Right cardiac atrium (tissue), 5 donors: ENCODE data around the gene SMYD5. TPM values are rescaled to one million over a fixed set of nuclear protein-coding genes. Genes with fewer than 3 reads are reported as not detected.
"Not testable (repeated sequence)": the region's sequence is repeated elsewhere in the genome, so short reads cannot be mapped to it uniquely, and the experiment has no call there.

Experiments used
- ATAC-seq, 2 donors: fragments of 200-7000 bp; cut with Tn5 transposase; one replicate each; pipeline versions ENCODE4 v1.8.0 to v1.9.1; 2020; ENCODE audit warnings: moderate library complexity in 2 of 2, mild to moderate bottlenecking in 1 of 2
- DNase-seq, 3 donors: peaks; one replicate each; pipeline ENCODE4 v3.0.0-alpha.2; 2020
- H3K27ac ChIP-seq: one replicate; pipeline ENCODE4 v1.5.1; 2013; ENCODE audit warnings: mild to moderate bottlenecking, low read length, control low read depth, moderate library complexity
- H3K27me3 ChIP-seq: one replicate; pipeline ENCODE4 v1.6.1; 2013; ENCODE audit not compliant: control insufficient read depth, insufficient read depth
- H3K4me1 ChIP-seq: one replicate; pipeline ENCODE4 v1.6.1; 2013; ENCODE audit warnings: low read length; ENCODE audit not compliant: control insufficient read depth, insufficient read depth
- H3K4me3 ChIP-seq: one replicate; pipeline ENCODE4 v1.5.1; 2013; ENCODE audit warnings: low read length, control low read depth
- H3K9me3 ChIP-seq: one replicate; pipeline ENCODE4 v1.6.1; 2013; ENCODE audit warnings: low read length; ENCODE audit not compliant: control insufficient read depth
- WGBS: extraction: QIAGEN DNeasy Blood & Tissue Kit; methylation state at CpG from one replicate; pipeline ENCODE4 v1.1.7; 2013; 5-methylcytosine and 5-hydroxymethylcytosine counted together
- intact Hi-C, 4 donors: fragments of 100-400 bp; cut with DNase I; formaldehyde crosslinking; loops; one replicate each; pipeline versions ENCODE4 v1.11.0 to v1.14.0; 2022 to 2023
- long read RNA-seq, 4 donors: library from polyadenylated mRNA; unstranded; transcript quantifications; one replicate each; pipeline ENCODE4 v2.0.0, GENCODE V29; 2020 to 2021
- polyA plus RNA-seq: library from polyadenylated mRNA; stranded (reverse); fragments of 200-250 nt; gene quantifications from one replicate; pipeline ENCODE4 v1.2.3, GENCODE V29; 2013
- total RNA-seq, 4 donors: library from RNA; stranded (reverse); fragmentation: NEBNext Ultra II Directional; extraction: Animal tissue kit (Norgen Biotek cat#: 25700); gene quantifications; one replicate each; pipeline ENCODE4 v1.2.1, GENCODE V29; 2021
- donor health status: healthy with polysubstance abuse.
- donor health status: DM: no; HTN: yes; CAD: no.
- donor health status: DM: no; HTN: no; CAD: no.
- donor health status: DM: no; HTN: yes; CAD: no; lungs with severe emphysema.
- donor health status: DM: yes; HTN: yes; CAD: no.

The SMYD5 gene
- total RNA-seq (10 to 100 TPM; 13.3 to 15.3 (median 14.1) TPM), polyA plus RNA-seq (12.9 TPM)
- long read RNA-seq, donor 1, transcript SMYD5-202 (13 exons, 2,593 nt): major isoform, 19 of 22 reads
- long read RNA-seq, donor 1, partial matches to known transcripts: 0 of 22 reads
- long read RNA-seq, donor 1, other reads (novel, unspliced or antisense): 3 of 22 reads
- long read RNA-seq, donor 2, transcript SMYD5-202 (13 exons, 2,593 nt): major isoform, 6 of 6 reads
- long read RNA-seq, donor 2, partial matches to known transcripts: 0 of 6 reads
- long read RNA-seq, donor 2, other reads (novel, unspliced or antisense): 0 of 6 reads
- long read RNA-seq, donor 3, transcript SMYD5-202 (13 exons, 2,593 nt): major isoform, 45 of 62 reads
- long read RNA-seq, donor 3, partial matches to known transcripts: 4 of 62 reads
- long read RNA-seq, donor 3, other reads (novel, unspliced or antisense): 13 of 62 reads
- long read RNA-seq, donor 4, transcript SMYD5-202 (13 exons, 2,593 nt): major isoform, 9 of 13 reads
- long read RNA-seq, donor 4, partial matches to known transcripts: 2 of 13 reads
- long read RNA-seq, donor 4, other reads (novel, unspliced or antisense): 2 of 13 reads

DNA sequence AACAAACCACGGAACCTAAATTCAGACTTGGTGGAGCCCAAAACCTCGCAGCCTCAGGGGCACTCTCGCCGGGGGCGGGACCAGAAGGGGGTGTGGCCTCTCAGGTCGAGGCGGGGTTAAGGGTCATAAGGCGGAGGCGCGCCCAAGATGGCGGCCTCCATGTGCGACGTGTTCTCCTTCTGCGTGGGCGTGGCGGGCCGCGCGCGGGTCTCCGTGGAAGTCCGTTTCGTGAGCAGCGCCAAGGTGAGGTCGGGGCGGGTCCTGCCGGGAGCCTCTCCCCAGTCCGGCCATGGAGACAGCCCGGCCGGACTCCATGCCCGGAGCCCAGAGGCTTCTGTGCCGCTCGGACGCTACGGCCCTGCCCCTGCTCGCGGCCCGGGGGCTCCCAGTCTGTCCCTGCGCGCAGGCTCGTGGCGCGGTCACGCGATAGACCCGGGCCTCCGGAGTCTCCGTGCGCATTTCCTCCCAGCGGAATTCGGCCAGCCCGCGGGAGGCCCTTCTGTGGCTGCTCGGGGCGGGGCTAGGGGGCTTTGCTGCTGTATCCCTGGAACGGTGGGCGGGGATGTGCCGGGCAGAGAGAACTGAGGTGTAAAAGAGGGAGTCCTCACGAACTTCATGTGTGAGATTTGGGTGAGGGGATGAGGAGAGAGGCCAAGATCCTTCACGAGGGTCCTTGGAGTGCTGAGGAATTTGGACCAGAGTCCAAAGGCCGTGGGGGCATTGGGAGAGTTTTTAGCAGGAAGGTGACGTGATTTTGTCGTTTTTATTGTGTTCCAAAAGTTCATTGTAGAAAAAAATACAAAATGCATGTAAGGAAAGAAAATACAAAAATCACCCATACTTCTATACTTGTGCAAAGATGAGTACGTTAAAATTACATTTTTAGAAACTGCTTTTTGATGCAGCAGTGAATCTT lies at the start of gene SMYD5:
SMYD5 (plus strand) TSS at position 126 of the 916 bp plus-strand sequence; CDS start at position 148, 22 bp downstream.
- Histone ChIP-seq H3K4me3 (peak within 1 kb of the TSS; percentile 83), H3K27me3 (no peaks in the 10 kb centered on the region), H3K27ac (peak within 1 kb of the TSS; percentile 50), H3K9me3 (no peaks in the 10 kb centered on the region), H3K4me1 (no peaks in the 10 kb centered on the region)
- intact Hi-C loops: no loop called here
- under 1% methylated on average over 64 of the region's 64 CpGs for WGBS
- ATAC-seq (peak; percentile 95 to 96), DNase-seq (peak; percentile 90 to 95 (median 95))

DNA sequence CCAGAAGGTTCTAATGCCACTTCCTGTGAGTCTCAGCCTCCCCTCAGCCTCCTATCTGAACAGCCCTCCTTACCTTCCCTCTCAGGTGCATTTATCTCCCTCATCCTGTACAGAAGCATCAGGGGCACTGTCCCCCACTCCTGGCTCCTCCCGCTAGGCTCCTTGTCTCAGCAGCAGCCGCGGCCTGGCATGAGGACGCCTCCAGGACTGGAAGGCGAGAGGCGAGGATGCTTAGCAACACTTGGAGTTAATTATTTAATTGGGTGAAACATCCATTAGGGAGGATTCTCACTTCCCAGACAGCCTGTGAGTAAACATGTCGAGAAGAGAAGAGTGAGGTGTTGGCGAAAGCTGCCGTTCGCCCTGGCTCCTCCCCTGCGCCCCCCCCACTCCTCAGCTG lies 48.1 kb upstream of the SMYD5 start:
- H3K27ac ChIP-seq, DNase-seq, H3K4me3 ChIP-seq, H3K9me3 ChIP-seq, intact Hi-C loops, H3K4me1 ChIP-seq, ATAC-seq, H3K27me3 ChIP-seq: not testable (repeated sequence)
- 55% methylated on average over 11 of the region's 11 CpGs for WGBS

DNA sequence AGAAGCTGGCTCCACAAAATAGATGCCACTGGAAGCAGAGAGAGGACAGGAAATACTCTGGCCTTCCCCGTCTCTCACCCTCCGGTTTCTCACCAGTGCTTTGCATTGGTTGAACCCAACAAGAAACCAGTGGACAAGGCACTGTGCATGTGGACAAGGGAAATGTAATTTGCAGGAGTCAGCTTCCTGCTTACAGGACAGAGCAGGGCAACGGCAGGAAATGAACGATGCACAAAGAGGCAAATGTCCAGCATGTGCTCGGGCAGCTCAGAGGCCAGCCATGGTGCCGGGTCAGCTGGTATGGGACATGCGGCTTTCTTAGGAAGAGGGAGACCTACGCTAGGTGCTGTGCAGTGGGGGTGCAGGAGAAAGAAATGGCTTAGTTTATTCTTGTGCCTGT lies 47.2 kb upstream of the SMYD5 start:
- H3K27me3 ChIP-seq, H3K9me3 ChIP-seq, H3K4me3 ChIP-seq, ATAC-seq, H3K27ac ChIP-seq, H3K4me1 ChIP-seq, intact Hi-C loops, DNase-seq: not testable (repeated sequence)
- WGBS: 73% methylated on average over 4 of the region's 8 CpGs

DNA sequence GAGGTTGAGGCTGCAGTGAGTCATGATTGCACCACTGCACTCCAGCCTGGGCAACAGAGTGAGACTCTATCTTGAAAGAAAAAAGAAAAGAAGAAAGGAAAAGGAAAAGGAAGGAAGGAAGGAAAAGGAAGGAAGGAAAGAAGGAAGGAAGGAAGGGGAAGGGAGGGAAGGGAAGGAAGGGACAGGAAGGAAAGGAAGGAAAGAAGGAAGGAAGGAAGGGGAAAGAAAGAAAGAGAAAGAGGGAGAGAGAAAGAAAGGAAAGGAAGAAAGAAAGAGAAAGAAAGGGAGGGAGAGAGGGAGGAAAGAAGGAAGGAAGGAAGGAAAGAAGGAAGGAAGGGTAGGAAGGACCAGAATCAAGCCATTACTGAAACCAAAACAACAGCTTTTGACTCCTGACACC lies 45.7 kb upstream of the SMYD5 start:
- H3K27ac ChIP-seq, H3K9me3 ChIP-seq, DNase-seq, intact Hi-C loops, ATAC-seq, H3K4me3 ChIP-seq, H3K27me3 ChIP-seq, H3K4me1 ChIP-seq: not testable (repeated sequence)

DNA sequence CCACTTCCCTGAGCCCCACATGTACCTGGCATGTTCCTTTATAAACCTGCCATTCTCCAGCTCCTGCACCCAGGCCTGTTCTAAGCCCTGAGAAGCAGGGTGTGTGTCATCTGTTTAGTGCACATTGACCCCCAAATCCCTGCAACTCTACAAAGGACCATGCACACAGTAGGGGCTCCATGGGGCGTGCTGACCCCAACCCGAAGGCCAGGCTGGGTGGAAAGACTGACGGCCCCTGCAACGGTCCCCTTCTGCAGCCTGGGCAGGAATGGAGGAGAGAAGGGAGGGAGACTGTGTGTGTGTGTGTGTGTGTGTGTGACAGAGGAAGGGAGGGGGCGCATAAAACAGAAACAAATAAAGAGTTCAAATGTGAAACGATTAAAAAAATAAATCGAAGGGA lies 43.7 kb upstream of the SMYD5 start:
- intact Hi-C loops, H3K27me3 ChIP-seq: not testable (repeated sequence)
- WGBS: 63% methylated on average over 5 of the region's 7 CpGs

DNA sequence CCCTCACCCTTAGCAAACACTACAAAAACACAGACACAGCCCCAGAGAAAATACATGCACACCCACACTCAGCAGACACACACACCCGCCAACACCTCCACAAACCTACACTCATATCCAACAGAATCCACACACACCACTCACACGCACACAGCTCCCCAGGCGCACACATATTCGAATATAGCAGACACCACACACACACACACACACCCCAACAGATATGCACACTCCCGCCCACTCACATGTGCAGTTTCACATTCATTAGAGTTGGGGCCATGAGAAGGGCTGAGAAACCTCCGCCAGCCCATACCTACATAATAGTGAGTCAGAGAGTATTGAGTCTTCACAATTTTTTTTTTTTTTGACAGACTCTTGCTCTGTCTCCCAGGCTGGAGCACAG lies 41.1 kb upstream of the SMYD5 start:
- WGBS: 86% methylated on average over 6 of the region's 6 CpGs
- Histone ChIP-seq H3K27ac (no peak overlapping the region), H3K9me3 (no peaks in the 10 kb centered on the region), H3K27me3 (no peaks in the 10 kb centered on the region), H3K4me3 (no peak overlapping the region), H3K4me1 (peaks cover 2% of the 10 kb centered on the region)
- no peak for ATAC-seq
- no peak for DNase-seq
- intact Hi-C loops: no loop called here

More for the DNA sequence above, 43.7 kb upstream of the SMYD5 start:
- H3K4me1 ChIP-seq, H3K9me3 ChIP-seq, DNase-seq, ATAC-seq, H3K4me3 ChIP-seq, H3K27ac ChIP-seq: not testable (repeated sequence)

DNA sequence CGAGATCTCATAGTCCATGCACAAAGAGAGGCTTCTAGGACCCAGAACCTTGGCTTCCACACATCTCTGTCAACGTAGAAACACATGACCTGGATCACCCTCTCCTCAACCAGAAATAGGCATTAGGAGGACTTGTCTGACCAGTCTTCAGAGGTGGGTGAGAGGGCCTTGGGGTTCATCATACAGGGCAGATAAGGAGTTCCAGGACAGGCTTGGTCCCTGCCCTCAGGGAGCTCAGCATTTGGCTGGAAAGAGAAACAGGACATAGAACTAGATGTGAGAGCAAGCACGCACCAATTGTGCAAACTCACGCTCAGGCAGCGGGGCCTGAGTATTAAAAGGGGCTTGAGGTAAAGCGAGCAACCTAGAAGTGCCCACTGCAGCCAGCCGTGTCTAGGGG lies 40.3 kb upstream of the SMYD5 start:
- WGBS: 94% methylated on average over 7 of the region's 7 CpGs
- ATAC-seq: no peak
- H3K4me1 ChIP-seq: peaks cover 2% of the 10 kb centered on the region
- no peaks in the 10 kb centered on the region for H3K27me3 ChIP-seq
- H3K9me3 ChIP-seq: no peaks in the 10 kb centered on the region
- no peak for DNase-seq
- no peak overlapping the region for H3K27ac ChIP-seq
- H3K4me3 ChIP-seq: no peak overlapping the region
- intact Hi-C loops: no loop called here

DNA sequence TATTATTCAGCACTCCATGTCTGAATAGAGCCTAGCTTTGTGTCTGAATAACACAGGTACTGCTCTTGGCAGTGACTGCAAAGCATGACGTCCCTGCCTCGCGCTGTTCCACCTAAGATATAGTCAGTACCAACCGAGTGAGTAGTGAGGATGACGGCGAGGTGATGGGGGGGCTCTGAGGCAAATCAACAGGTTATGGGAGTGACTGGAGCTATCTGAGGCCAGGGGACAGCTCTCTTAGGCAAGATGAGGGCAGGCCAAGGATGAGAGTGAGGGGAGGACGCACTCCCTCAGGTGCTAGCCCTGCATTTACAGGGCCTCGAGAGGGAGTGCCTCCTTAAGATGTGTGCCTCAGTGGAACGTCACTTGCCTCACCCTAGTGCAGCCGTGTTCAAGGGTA lies 39.8 kb upstream of the SMYD5 start:
- no peak overlapping the region for H3K4me3 ChIP-seq
- 95% methylated on average over 10 of the region's 10 CpGs for WGBS
- ATAC-seq (no peak), DNase-seq (no peak)
- no peak overlapping the region for H3K27ac ChIP-seq
- H3K27me3 ChIP-seq: no peaks in the 10 kb centered on the region
- peaks cover 2% of the 10 kb centered on the region for H3K4me1 ChIP-seq
- intact Hi-C loops: no loop called here
- no peaks in the 10 kb centered on the region for H3K9me3 ChIP-seq

DNA sequence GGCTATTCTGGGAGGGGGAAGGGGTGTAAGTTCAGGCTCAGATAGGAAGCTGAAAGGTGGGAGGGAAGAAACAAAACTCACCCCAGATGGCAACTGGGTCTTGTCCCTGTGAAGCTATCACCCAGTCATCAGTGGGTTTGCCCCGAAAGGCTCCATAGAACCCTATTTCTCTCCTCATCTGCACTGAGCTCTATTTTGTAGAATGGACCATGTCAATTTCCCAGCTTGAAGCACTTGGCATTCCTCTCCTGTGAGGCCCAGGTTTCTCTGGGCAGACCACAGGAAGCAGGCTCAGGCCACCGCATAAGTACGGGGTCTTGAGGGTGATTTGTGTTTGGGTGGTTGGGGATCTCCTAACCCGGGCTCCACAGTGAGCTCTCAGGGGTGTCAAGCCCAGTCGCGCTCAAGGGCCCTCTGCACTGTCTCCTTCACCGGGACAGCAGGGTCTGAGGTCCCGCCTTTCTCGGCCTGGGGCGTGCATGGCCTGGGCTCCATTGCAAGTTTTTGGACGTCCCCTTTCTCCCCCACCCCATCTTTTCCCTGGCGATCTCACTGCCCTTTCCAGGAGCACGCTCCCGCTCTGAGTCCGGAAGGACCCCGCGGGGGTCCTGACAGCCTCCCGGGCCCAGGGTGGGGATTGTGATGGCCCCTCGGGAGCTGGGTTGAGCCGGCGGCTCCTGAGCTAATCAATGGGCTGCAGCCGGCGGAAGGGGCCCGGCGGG lies 38.9 kb upstream of the SMYD5 start:
- 29% methylated on average over 25 of the region's 25 CpGs for WGBS
- H3K27ac ChIP-seq: no peak overlapping the region
- H3K4me3 ChIP-seq: peak overlapping the region; percentile 65
- peaks cover 2% of the 10 kb centered on the region for H3K4me1 ChIP-seq
- intact Hi-C loops: loop anchor here in 2 of 4 donors (5.0 kb wide), 2 partner anchors 183 to 283 kb away; no protein-coding TSS in a partner anchor
- ATAC-seq: no peak
- no peaks in the 10 kb centered on the region for H3K27me3 ChIP-seq
- no peak for DNase-seq
- no peaks in the 10 kb centered on the region for H3K9me3 ChIP-seq

DNA sequence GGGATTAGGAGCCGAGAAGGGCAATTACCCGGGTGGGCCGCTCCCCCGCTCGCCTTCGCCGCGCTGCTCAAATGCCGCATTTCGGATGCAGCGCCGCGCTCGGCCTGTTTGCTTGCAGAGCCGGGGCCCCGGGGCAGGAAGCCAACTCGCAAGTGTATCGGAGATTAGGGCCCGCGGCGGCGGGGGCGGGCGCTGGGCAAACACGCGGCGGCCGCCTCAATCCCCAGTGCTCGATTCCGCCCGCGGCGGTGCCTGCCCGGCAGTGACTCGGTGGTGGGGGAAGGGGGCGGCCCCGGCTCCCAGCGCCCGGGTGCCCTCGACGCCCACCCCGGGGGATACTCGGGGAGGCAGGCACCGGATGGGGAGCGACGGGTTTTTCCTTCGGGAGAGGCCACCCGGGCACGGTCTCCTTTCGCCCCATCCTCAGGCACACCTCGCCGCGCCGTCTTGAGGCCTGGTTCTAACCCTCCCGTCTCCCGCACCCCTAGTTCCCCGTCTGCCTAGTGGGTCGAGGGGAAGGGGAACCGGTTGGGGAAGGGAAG lies 38.3 kb upstream of the SMYD5 start:
- ATAC-seq (peak; percentile 28 to 44), DNase-seq (peak; percentile 86 to 96 (median 94))
- intact Hi-C loops: loop anchor here in 2 of 4 donors (5.0 kb wide), 2 partner anchors 183 to 283 kb away; no protein-coding TSS in a partner anchor
- H3K4me1 ChIP-seq: peaks cover 2% of the 10 kb centered on the region
- H3K27me3 ChIP-seq: no peaks in the 10 kb centered on the region
- no peak overlapping the region for H3K27ac ChIP-seq
- peak overlapping the region; percentile 65 for H3K4me3 ChIP-seq
- H3K9me3 ChIP-seq: no peaks in the 10 kb centered on the region
- under 1% methylated on average over 59 of the region's 59 CpGs for WGBS
